ENCODE measurements around the gene ARHGEF40.

Gene ARHGEF40

GRCh38 chr14:21099596-21099985 is 29.5 kb downstream of the ARHGEF40 start:
- no peak for DNase-seq

- no peak for DNase-seq
These were observed 30.8 kb downstream of the ARHGEF40 start, which contains the start of gene TMEM253 for GRCh38 chr14:21100931-21101330. TMEM253 (plus strand) TSS chr14:21101066; CDS start chr14:21101344, 278 bp downstream.

GRCh38 chr14:21101802-21102413 is 31.8 kb downstream of the ARHGEF40 start:
- DNase-seq = no peak

GRCh38 chr14:21102521-21103410 is 32.7 kb downstream of the ARHGEF40 start:
- peak; percentile 8 for DNase-seq

- no peak for DNase-seq
These were observed 33.3 kb downstream of the ARHGEF40 start for GRCh38 chr14:21103411-21103709.

GRCh38 chr14:21103710-21104447 is 33.8 kb downstream of the ARHGEF40 start:
- peak; percentile 95 for DNase-seq

- DNase-seq = peak; percentile 89
These were observed 34.5 kb downstream of the ARHGEF40 start for GRCh38 chr14:21104448-21105060.

GRCh38 chr14:21105095-21105494 is 35.0 kb downstream of the ARHGEF40 start:
- DNase-seq = no peak

- DNase-seq = no peak
These were observed 36.0 kb downstream of the ARHGEF40 start for GRCh38 chr14:21106176-21106497.

- DNase-seq = peak; percentile 85
These were observed 36.6 kb downstream of the ARHGEF40 start for GRCh38 chr14:21106498-21107282.

- DNase-seq = no peak
These were observed 37.2 kb downstream of the ARHGEF40 start for GRCh38 chr14:21107283-21107800.

GRCh38 chr14:21108791-21109190 is 38.7 kb downstream of the ARHGEF40 start:
- DNase-seq = no peak

- DNase-seq = no peak
These were observed 39.5 kb downstream of the ARHGEF40 start for GRCh38 chr14:21109377-21110138.

- DNase-seq = no peak
These were observed 42.2 kb downstream of the ARHGEF40 start for GRCh38 chr14:21112255-21112654.

GRCh38 chr14:21113369-21113768 is 43.3 kb downstream of the ARHGEF40 start:
- DNase-seq = no peak

GRCh38 chr14:21118933-21119332 is 48.8 kb downstream of the ARHGEF40 start:
- no peak for DNase-seq

- DNase-seq = no peak
These were observed 50.6 kb downstream of the ARHGEF40 start for GRCh38 chr14:21120686-21121085.

GRCh38 chr14:21121122-21121521 is 51.0 kb downstream of the ARHGEF40 start:
- DNase-seq = no peak

- no peak for DNase-seq
These were observed 53.3 kb downstream of the ARHGEF40 start for GRCh38 chr14:21123429-21123828.

- DNase-seq = peak; percentile 4
These were observed 63.8 kb downstream of the ARHGEF40 start for GRCh38 chr14:21133901-21134300.

GRCh38 chr14:21136024-21136423 is 65.9 kb downstream of the ARHGEF40 start:
- DNase-seq = peak; percentile 23
